Measurements from ENCODE around the gene PAX7.

The PAX7 gene

DNA sequence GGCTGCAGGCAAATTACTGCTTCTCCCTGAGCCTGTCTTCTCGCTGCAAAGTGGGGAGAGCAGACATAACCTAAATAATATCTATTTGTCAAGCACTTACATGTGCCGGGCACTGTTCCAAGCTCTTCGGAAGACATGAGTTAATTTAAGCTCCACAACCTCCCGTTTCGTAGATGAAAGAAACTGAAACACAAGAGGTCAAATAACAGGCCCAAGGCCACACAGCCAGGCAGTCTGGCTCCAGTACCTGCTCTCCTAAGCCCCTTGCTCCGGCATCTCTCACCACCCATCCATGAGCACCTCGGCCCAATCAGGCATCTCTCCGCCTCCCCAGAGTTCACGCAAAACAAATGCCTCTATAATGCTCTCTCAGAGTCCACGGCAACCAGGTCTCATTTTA is 163.4 kb downstream of the PAX7 start:
- no peak overlapping the region for H3K4me3 ChIP-seq (ENCODE audit: low read length)

DNA sequence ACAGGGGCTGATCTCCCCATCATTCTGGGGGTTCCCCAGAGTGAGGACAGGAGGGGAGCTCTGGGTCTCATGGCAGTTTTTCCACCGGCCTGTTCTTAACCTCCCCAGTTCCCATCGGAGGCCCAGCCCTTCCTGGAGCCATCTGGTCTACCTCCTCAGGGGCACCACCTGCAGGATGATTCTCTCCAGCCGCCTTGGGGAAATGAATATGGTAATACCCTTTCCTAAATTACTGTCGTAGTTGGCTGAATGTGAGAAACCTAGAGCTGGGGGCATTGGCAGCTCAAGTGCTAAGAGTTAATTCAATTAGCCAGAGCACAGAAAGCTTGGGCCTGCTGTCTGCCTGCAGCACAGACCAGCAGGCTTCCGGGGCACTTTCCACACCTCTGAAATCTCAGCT is 163.9 kb downstream of the PAX7 start:
- H3K36me3 ChIP-seq (ENCODE audit: insufficient read depth, low read length) = no peaks in the 10 kb centered on the region
- no peaks in the 10 kb centered on the region for H3K4me1 ChIP-seq (ENCODE audit: insufficient read depth, low read length)
- H3K27me3 ChIP-seq (ENCODE audit: insufficient read depth, low read length) = no peaks in the 10 kb centered on the region
- H2AFZ ChIP-seq (ENCODE audit: low read depth, low read length) = no peak overlapping the region
- H3K9me3 ChIP-seq (ENCODE audit: low read length) = no peaks in the 10 kb centered on the region
- H3K4me3 ChIP-seq (ENCODE audit: low read length) = no peak overlapping the region

More for the DNA sequence above, 163.4 kb downstream of the PAX7 start:
- no peaks in the 10 kb centered on the region for H3K4me1 ChIP-seq (ENCODE audit: insufficient read depth, low read length)
- no peaks in the 10 kb centered on the region for H3K9me3 ChIP-seq (ENCODE audit: low read length)
- no peak overlapping the region for H2AFZ ChIP-seq (ENCODE audit: low read depth, low read length)
- H3K27me3 ChIP-seq (ENCODE audit: insufficient read depth, low read length) = no peaks in the 10 kb centered on the region
- H3K36me3 ChIP-seq (ENCODE audit: insufficient read depth, low read length) = no peaks in the 10 kb centered on the region

DNA sequence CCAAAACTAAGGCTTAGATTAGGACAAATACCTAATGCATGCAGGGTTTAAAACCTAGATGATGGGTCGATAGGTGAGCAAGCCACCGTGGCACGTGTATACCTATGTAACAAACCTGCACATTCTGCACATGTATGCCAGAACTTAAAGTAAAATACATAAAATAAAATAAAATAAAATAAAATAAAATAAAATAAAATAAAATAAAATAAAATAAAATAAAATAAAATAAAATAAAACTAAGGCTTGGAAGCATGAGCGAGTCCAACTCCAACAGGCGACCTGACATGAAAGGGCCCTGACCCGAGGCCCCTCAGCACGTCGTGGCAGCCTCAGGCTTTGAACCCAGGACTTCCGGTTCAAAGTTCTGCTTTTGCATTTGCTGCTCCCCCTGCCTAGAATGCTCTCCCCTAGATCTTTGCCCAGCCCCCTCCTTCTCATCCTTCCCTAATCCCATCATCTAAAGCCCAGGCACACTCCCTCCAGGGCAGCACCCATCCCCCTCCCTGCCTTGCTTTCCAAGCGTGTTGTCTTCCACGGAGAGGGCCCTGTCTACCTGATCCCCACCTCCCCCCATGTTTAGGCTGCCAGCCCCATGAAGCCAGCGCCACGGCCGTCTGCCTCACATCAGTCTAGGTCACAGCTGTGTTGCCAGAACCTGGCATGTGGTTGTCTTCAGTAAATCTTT is 164.5 kb downstream of the PAX7 start:
- Histone ChIP-seq H3K4me3 (ENCODE audit: low read length) (no peak overlapping the region), H3K36me3 (ENCODE audit: insufficient read depth, low read length) (no peaks in the 10 kb centered on the region), H3K4me1 (ENCODE audit: insufficient read depth, low read length) (no peaks in the 10 kb centered on the region), H3K27me3 (ENCODE audit: insufficient read depth, low read length) (no peaks in the 10 kb centered on the region), H2AFZ (ENCODE audit: low read depth, low read length) (no peak overlapping the region), H3K9me3 (ENCODE audit: low read length) (no peaks in the 10 kb centered on the region)

DNA sequence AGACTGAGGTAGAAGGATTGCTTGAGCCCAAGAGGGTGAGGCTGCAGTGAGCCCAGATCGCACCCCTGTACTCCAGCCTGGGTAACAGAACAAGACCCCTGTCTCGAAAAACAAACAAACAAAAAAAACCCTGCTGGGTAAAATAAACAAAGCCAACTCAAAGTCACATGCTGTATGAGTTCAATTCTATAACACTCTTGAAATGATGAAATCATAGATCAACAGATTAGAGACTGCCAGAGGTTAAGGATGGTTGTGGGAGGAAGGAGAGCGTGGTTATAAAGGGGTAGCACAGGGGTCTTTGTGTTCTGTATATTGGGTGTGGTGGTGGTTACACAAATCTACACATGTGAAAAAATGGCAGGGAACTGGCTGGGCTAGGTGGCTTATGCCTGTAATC is 166.3 kb downstream of the PAX7 start:
- no peaks in the 10 kb centered on the region for H3K27me3 ChIP-seq (ENCODE audit: insufficient read depth, low read length)
- no peak overlapping the region for H3K4me3 ChIP-seq (ENCODE audit: low read length)
- no peak overlapping the region for H2AFZ ChIP-seq (ENCODE audit: low read depth, low read length)
- no peaks in the 10 kb centered on the region for H3K4me1 ChIP-seq (ENCODE audit: insufficient read depth, low read length)
- H3K36me3 ChIP-seq (ENCODE audit: insufficient read depth, low read length) = no peaks in the 10 kb centered on the region
- H3K9me3 ChIP-seq (ENCODE audit: low read length) = no peaks in the 10 kb centered on the region
